ENCODE measurements around the gene DLG2. TPM values are rescaled to one million over a fixed set of nuclear protein-coding genes. Genes with fewer than 3 reads are reported as not detected.

The DLG2 gene
- polyA plus RNA-seq, 3 donors = 0.24 to 0.39 TPM; not detected in 1

- no peaks in the 10 kb centered on the region for H3K4me1 Mint-ChIP-seq
- Histone ChIP-seq H3K4me3 (replicated peaks in 1 of 3; ENCODE audit: low read depth in 2 of 3, low read length in 3 of 3) (no peak overlapping the region), H3K9me3 (replicated peaks in 1 of 2; ENCODE audit: control insufficient read depth in 1 of 2, insufficient read depth in 1 of 2, low read length in 2 of 2) (no peaks in the 10 kb centered on the region), H3K27ac (ENCODE audit: low read depth in 1 of 2, low read length in 2 of 2) (no peak overlapping the region), H3K9ac (ENCODE audit: insufficient read depth, low read length, poor library complexity, severe bottlenecking) (no peak overlapping the region), H3K79me2 (ENCODE audit: insufficient read depth, low read length) (no peaks in the 10 kb centered on the region), H3K36me3 (replicated peaks in 1 of 2; ENCODE audit: control insufficient read depth in 1 of 2, insufficient read depth in 2 of 2, low read length in 2 of 2) (no peaks in the 10 kb centered on the region), H4K20me1 (ENCODE audit: insufficient read depth, low read length) (no peaks in the 10 kb centered on the region), H3K4me1 (ENCODE audit: control insufficient read depth in 1 of 2, insufficient read depth in 2 of 2, low read length in 2 of 2) (no peaks in the 10 kb centered on the region), H3K27me3 (ENCODE audit: control insufficient read depth in 2 of 2, insufficient read depth in 2 of 2, low read length in 2 of 2) (no peaks in the 10 kb centered on the region), H3K4me2 (replicated peaks; ENCODE audit: extremely low read depth, low read length, poor library complexity, severe bottlenecking) (no peak overlapping the region), H2AFZ (ENCODE audit: insufficient read depth, low read depth, low read length, poor library complexity, severe bottlenecking) (no peak overlapping the region)
- intact Hi-C loops (cut with micrococcal nuclease) = no loop called here
- H3K9me3 Mint-ChIP-seq = peaks cover 0 to 3% (median 1%) of the 10 kb centered on the region in 7 donors
- H3K36me3 Mint-ChIP-seq = no peaks in the 10 kb centered on the region
- WGBS (ENCODE audit: insufficient coverage) = 100% methylated on average over 2 of the region's 3 CpGs
- TF ChIP-seq CTCF (IDR thresholded peaks at IDR 0.05) = no peak
- H3K27me3 Mint-ChIP-seq (ENCODE audit: low read depth in 3 of 3) = no peaks in the 10 kb centered on the region
- no peak for DNase-seq
- H3K27ac Mint-ChIP-seq = no peak overlapping the region
- no peak overlapping the region for H3K4me3 Mint-ChIP-seq
These were observed 963.4 kb downstream of the DLG2 start for GRCh38 chr11:84663731-84664130.

- no peaks in the 10 kb centered on the region for H3K79me2 ChIP-seq (ENCODE audit: insufficient read depth, low read length)
- no peak overlapping the region for H3K4me3 ChIP-seq (replicated peaks in 1 of 3; ENCODE audit: low read depth in 2 of 3, low read length in 3 of 3)
- no peaks in the 10 kb centered on the region for H3K4me1 Mint-ChIP-seq
- H2AFZ ChIP-seq (ENCODE audit: insufficient read depth, low read depth, low read length, poor library complexity, severe bottlenecking) = no peak overlapping the region
- H3K36me3 Mint-ChIP-seq = no peaks in the 10 kb centered on the region
- H3K4me1 ChIP-seq (ENCODE audit: control insufficient read depth in 1 of 2, insufficient read depth in 2 of 2, low read length in 2 of 2) = no peaks in the 10 kb centered on the region
- no peak overlapping the region for H3K4me2 ChIP-seq (replicated peaks; ENCODE audit: extremely low read depth, low read length, poor library complexity, severe bottlenecking)
- H3K9me3 Mint-ChIP-seq = peaks cover 0 to 7% (median 2%) of the 10 kb centered on the region in 7 donors
- no peaks in the 10 kb centered on the region for H3K36me3 ChIP-seq (replicated peaks in 1 of 2; ENCODE audit: control insufficient read depth in 1 of 2, insufficient read depth in 2 of 2, low read length in 2 of 2)
- H3K4me3 Mint-ChIP-seq = no peak overlapping the region
- no peak for TF ChIP-seq CTCF (IDR thresholded peaks at IDR 0.05)
- no peaks in the 10 kb centered on the region for H3K27me3 ChIP-seq (ENCODE audit: control insufficient read depth in 2 of 2, insufficient read depth in 2 of 2, low read length in 2 of 2)
- no peaks in the 10 kb centered on the region for H3K9me3 ChIP-seq (replicated peaks in 1 of 2; ENCODE audit: control insufficient read depth in 1 of 2, insufficient read depth in 1 of 2, low read length in 2 of 2)
- H3K9ac ChIP-seq (ENCODE audit: insufficient read depth, low read length, poor library complexity, severe bottlenecking) = no peak overlapping the region
- H3K27ac Mint-ChIP-seq = no peak overlapping the region
- no peaks in the 10 kb centered on the region for H4K20me1 ChIP-seq (ENCODE audit: insufficient read depth, low read length)
- intact Hi-C loops (cut with micrococcal nuclease) = no loop called here
- WGBS (ENCODE audit: insufficient coverage) = no CpG with 5 or more reads among the region's 3 CpGs
- H3K27me3 Mint-ChIP-seq (ENCODE audit: low read depth in 3 of 3) = no peaks in the 10 kb centered on the region
- no peak for DNase-seq
- H3K27ac ChIP-seq (ENCODE audit: low read depth in 1 of 2, low read length in 2 of 2) = no peak overlapping the region
These were observed 966.7 kb downstream of the DLG2 start for GRCh38 chr11:84660257-84660977.

Measured in CD14-positive monocyte (primary cell).